Measurements from ENCODE around the gene FARP1. TPM values are rescaled to one million over a fixed set of nuclear protein-coding genes. Genes with fewer than 3 reads are reported as not detected.
A peak's percentile ranks its signal among the peaks of the same experiment; 100 is the strongest.

The FARP1 gene
- polyA plus RNA-seq, 2 of the 4 experiments (the other 2 are of a cell fraction): 9.4 to 13.0 TPM

- TF ChIP-seq ELK1 (IDR thresholded peaks at IDR 0.05; ENCODE audit: low read depth, low read length) (no peak), BCL3 (IDR thresholded peaks at IDR 0.05) (no peak), CHD4 (IDR thresholded peaks at IDR 0.05; ENCODE audit: borderline replicate concordance) (no peak), SMC3 (IDR thresholded peaks at IDR 0.05) (no peak), NR3C1 (IDR thresholded peaks at IDR 0.05) (no peak), ZNF302 (CRISPR knock-in tag; IDR thresholded peaks at IDR 0.05) (no peak), POLR2A (IDR thresholded peaks at IDR 0.05; ENCODE audit: low read length) (no peak)
Measured at GRCh38 chr13:98262292-98262691, 119.4 kb downstream of the FARP1 start (continued).

- ATAC-seq (no peak), FAIRE-seq (no peak), DNase-seq (ENCODE audit: low read depth in 1 of 2, low spot score in 1 of 2) (no peak)
- Histone ChIP-seq H3K4me2 (no peak overlapping the region), H3K4me3 (no peak overlapping the region), H3K9me3 (no peaks in the 10 kb centered on the region), H3K27ac (no peak overlapping the region), H3K4me1 (peaks cover 6% of the 10 kb centered on the region; the same call in 2 of the 3 replicates)
- CTCF ChIA-PET: no interaction called here
- POLR2A ChIA-PET: no interaction called here
- WGBS (ENCODE audit: missing lambda C conversion rate): 47% methylated on average over 2 of the region's 2 CpGs
- TF ChIP-seq NR3C1 (IDR thresholded peaks at IDR 0.05) (no peak), CHD2 (IDR thresholded peaks at IDR 0.05; ENCODE audit: low read length, partially characterized antibody) (no peak), CEBPB (IDR thresholded peaks at IDR 0.05) (no peak), HOXA7 (CRISPR knock-in tag; IDR thresholded peaks at IDR 0.05) (no peak), FOSB (CRISPR knock-in tag; IDR thresholded peaks at IDR 0.05) (no peak), GATA3 (IDR thresholded peaks at IDR 0.05; ENCODE audit: borderline replicate concordance) (no peak), NPAS2 (CRISPR knock-in tag; IDR thresholded peaks at IDR 0.05; ENCODE audit: borderline replicate concordance) (no peak), ZSCAN20 (CRISPR knock-in tag; IDR thresholded peaks at IDR 0.05) (no peak)
Measured at GRCh38 chr13:98263841-98264240, 120.9 kb downstream of the FARP1 start.

GRCh38 chr13:98264877-98265276 is 122.0 kb downstream of the FARP1 start:
- WGBS (ENCODE audit: missing lambda C conversion rate): 86% methylated on average over 5 of the region's 5 CpGs
- ATAC-seq (no peak), DNase-seq (ENCODE audit: low read depth in 1 of 2, low spot score in 1 of 2) (no peak), FAIRE-seq (no peak)
- Histone ChIP-seq H3K9me3 (no peaks in the 10 kb centered on the region), H3K4me1 (peaks cover 6% of the 10 kb centered on the region; the same call in 2 of the 3 replicates), H3K27ac (no peak overlapping the region), H3K4me2 (no peak overlapping the region), H3K4me3 (no peak overlapping the region)
- TF ChIP-seq RFX5 (IDR thresholded peaks at IDR 0.05) (no peak), EHMT2 (IDR thresholded peaks at IDR 0.05; ENCODE audit: low read depth) (no peak), CBX2 (IDR thresholded peaks at IDR 0.05; ENCODE audit: borderline replicate concordance, low read depth) (no peak), CHD4 (IDR thresholded peaks at IDR 0.05; ENCODE audit: borderline replicate concordance) (no peak), MAFK (IDR thresholded peaks at IDR 0.05; ENCODE audit: partially characterized antibody) (no peak), ZFP36 (IDR thresholded peaks at IDR 0.05; ENCODE audit: borderline replicate concordance, partially characterized antibody) (no peak), ZSCAN20 (CRISPR knock-in tag; IDR thresholded peaks at IDR 0.05) (no peak), HOXA7 (CRISPR knock-in tag; IDR thresholded peaks at IDR 0.05) (no peak)
- ChIA-PET CTCF (no interaction called here), POLR2A (no interaction called here)

GRCh38 chr13:98265692-98266551 is 123.0 kb downstream of the FARP1 start:
- Histone ChIP-seq H3K4me3 (no peak overlapping the region), H3K9me3 (no peaks in the 10 kb centered on the region), H3K4me2 (0 out of 3 replicates have a peak overlapping the region, but pooled peaks have one; percentile 6), H3K4me1 (peaks cover 6% of the 10 kb centered on the region; the same call in 2 of the 3 replicates), H3K27ac (no peak overlapping the region)
- peak; percentile 46; the same call in 1 of the 2 replicates for TF ChIP-seq REST (IDR thresholded peaks at IDR 0.05)
- TF ChIP-seq PBX3 (IDR thresholded peaks at IDR 0.05): no peak
- DNase-seq (ENCODE audit: low read depth in 1 of 2, low spot score in 1 of 2) (no peak), ATAC-seq (no peak), FAIRE-seq (no peak)
- 76% methylated on average over 10 of the region's 10 CpGs for WGBS (ENCODE audit: missing lambda C conversion rate)
- CTCF ChIA-PET: interaction anchor here (0.6 to 1.3 kb wide), 2 partner anchors 11 to 600 kb away, joined by 3 to 4 read pairs; no protein-coding TSS in a partner anchor
- POLR2A ChIA-PET: no interaction called here

Measured in A549 (cell line).